HG02870 (cell line): ENCODE data around the gene UBL3.

ENCODE experiments used
- ATAC-seq: cut with Tn5 transposase; IDR thresholded peaks from one replicate; pipeline ENCODE4 v1.9.1; 2021; ENCODE audit warnings: mild to moderate bottlenecking, moderate library complexity; ENCODE audit not compliant: unreplicated experiment

Gene UBL3

GRCh38 chr13:29858231-29858630 lies 7.8 kb upstream of the UBL3 start:
- ATAC-seq: no peak

- no peak for ATAC-seq
Measured at GRCh38 chr13:29857085-29857484, 6.7 kb upstream of the UBL3 start.

GRCh38 chr13:29856426-29856825 lies 6.0 kb upstream of the UBL3 start:
- ATAC-seq: no peak

- ATAC-seq: no peak
Measured at GRCh38 chr13:29855784-29856183, 5.4 kb upstream of the UBL3 start.

GRCh38 chr13:29855009-29855408 lies 4.6 kb upstream of the UBL3 start:
- ATAC-seq: no peak

GRCh38 chr13:29853131-29853530 lies 2.7 kb upstream of the UBL3 start:
- ATAC-seq: no peak

GRCh38 chr13:29852472-29853054 lies 2.1 kb upstream of the UBL3 start:
- no peak for ATAC-seq

GRCh38 chr13:29849731-29850212 lies 645 bp downstream of the UBL3 start:
- ATAC-seq: peak; percentile 29

- no peak for ATAC-seq
Measured at GRCh38 chr13:29849071-29849631, 1.3 kb downstream of the UBL3 start.

GRCh38 chr13:29847501-29847983 lies 2.9 kb downstream of the UBL3 start:
- ATAC-seq: no peak

GRCh38 chr13:29846475-29847256 lies 3.8 kb downstream of the UBL3 start:
- ATAC-seq: no peak

- ATAC-seq: no peak
Measured at GRCh38 chr13:29845440-29846056, 4.9 kb downstream of the UBL3 start.

GRCh38 chr13:29844441-29844840 lies 6.0 kb downstream of the UBL3 start:
- no peak for ATAC-seq

GRCh38 chr13:29840585-29840984 lies 9.8 kb downstream of the UBL3 start:
- ATAC-seq: no peak

- peak; percentile 45 for ATAC-seq
Measured at GRCh38 chr13:29835280-29836061, 14.9 kb downstream of the UBL3 start.

- no peak for ATAC-seq
Measured at GRCh38 chr13:29832761-29833298, 17.6 kb downstream of the UBL3 start.

- ATAC-seq: no peak
Measured at GRCh38 chr13:29830000-29830399, 20.4 kb downstream of the UBL3 start.

GRCh38 chr13:29819143-29819542 lies 31.3 kb downstream of the UBL3 start:
- ATAC-seq: no peak

- peak; percentile 98 for ATAC-seq
Measured at GRCh38 chr13:29817604-29818378, 32.6 kb downstream of the UBL3 start.

GRCh38 chr13:29816715-29817114 lies 33.7 kb downstream of the UBL3 start:
- ATAC-seq: no peak
